ENCODE measurements around the gene FRMD7. TPM values are rescaled to one million over a fixed set of nuclear protein-coding genes. Genes with fewer than 3 reads are reported as not detected.

The FRMD7 gene
- total and polyA plus RNA-seq, 4 donors = 0.03 TPM; not detected in 3

DNA sequence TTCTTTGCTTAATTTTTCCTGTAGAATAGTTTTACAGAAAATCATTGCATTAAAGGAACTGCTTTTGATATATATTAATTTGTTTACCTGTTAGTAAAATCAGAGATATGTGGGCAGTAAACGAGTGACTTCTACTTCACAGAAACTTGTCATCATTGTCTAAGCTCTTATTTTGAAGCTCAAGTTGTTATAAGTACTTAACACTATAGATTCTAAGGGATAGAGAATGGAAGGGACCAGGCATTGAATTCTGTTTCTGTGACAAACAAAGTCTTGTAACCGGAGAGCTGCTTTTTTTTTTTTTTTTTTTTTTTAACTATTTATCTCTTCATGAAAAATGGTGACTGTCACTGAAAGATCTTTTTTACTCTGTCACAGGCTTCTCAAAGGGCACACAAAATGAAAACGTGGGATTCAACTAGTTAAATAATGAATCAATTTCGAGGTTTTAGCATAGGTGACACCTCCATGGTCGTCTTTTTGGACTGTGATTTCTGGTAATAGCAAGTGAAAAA, 90.3 kb downstream of the FRMD7 start:
- Histone ChIP-seq H3K4me1 (ENCODE audit: control insufficient read depth in 5 of 5, insufficient read depth in 5 of 5, low read length in 5 of 5) (no peaks in the 10 kb centered on the region), H3K9ac (ENCODE audit: insufficient read depth in 1 of 2, low read length in 2 of 2) (no peak overlapping the region), H3K27ac (ENCODE audit: low read depth in 1 of 2, low read length in 1 of 2) (no peak overlapping the region), H3K36me3 (ENCODE audit: control insufficient read depth in 4 of 4, insufficient read depth in 4 of 4, low read length in 4 of 4) (no peaks in the 10 kb centered on the region), H3K9me3 (ENCODE audit: control insufficient read depth in 4 of 4, insufficient read depth in 3 of 4, low read length in 3 of 4) (no peaks in the 10 kb centered on the region), H3K27me3 (ENCODE audit: control insufficient read depth in 3 of 3, insufficient read depth in 3 of 3, low read length in 2 of 3) (peaks cover 0 to 58% (median 41%) of the 10 kb centered on the region in 3 donors), H3K4me3 (no peak overlapping the region)
- 45 to 82% methylated on average over 5 of the region's 5 CpGs for WGBS, 2 donors
- no peak for DNase-seq
- TF ChIP-seq, protein P1, sequence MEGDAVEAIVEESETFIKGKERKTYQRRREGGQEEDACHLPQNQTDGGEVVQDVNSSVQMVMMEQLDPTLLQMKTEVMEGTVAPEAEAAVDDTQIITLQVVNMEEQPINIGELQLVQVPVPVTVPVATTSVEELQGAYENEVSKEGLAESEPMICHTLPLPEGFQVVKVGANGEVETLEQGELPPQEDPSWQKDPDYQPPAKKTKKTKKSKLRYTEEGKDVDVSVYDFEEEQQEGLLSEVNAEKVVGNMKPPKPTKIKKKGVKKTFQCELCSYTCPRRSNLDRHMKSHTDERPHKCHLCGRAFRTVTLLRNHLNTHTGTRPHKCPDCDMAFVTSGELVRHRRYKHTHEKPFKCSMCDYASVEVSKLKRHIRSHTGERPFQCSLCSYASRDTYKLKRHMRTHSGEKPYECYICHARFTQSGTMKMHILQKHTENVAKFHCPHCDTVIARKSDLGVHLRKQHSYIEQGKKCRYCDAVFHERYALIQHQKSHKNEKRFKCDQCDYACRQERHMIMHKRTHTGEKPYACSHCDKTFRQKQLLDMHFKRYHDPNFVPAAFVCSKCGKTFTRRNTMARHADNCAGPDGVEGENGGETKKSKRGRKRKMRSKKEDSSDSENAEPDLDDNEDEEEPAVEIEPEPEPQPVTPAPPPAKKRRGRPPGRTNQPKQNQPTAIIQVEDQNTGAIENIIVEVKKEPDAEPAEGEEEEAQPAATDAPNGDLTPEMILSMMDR (IDR thresholded peaks at IDR 0.05; ENCODE audit: control extremely low read depth, extremely low read depth) = no peak
- no peak for ATAC-seq (ENCODE audit: insufficient read depth, low FRiP score)

DNA sequence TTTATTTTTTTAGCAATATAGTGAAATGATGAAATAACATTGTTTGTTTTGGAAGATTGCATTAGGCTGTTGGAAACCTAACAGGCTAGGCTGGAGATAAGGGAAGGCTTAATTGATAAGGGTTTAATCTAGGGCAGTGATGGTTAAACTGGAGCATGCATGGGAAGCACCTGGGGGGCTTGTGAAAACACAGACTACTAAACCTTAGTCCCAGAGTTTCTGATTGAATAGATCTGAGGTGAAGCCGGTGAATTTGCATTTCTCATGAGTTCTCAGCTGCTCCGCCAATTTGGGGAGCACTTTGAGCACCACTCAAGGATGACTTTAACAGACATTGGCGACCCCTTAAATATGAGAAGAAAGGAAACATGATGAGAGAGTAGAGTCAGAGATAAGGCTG, 93.2 kb downstream of the FRMD7 start:
- Histone ChIP-seq H3K27me3 (ENCODE audit: control insufficient read depth in 3 of 3, insufficient read depth in 3 of 3, low read length in 2 of 3) (peaks cover 0 to 48% (median 28%) of the 10 kb centered on the region in 3 donors), H3K9ac (ENCODE audit: insufficient read depth in 1 of 2, low read length in 2 of 2) (no peak overlapping the region), H3K4me1 (ENCODE audit: control insufficient read depth in 5 of 5, insufficient read depth in 5 of 5, low read length in 5 of 5) (no peaks in the 10 kb centered on the region), H3K4me3 (no peak overlapping the region), H3K27ac (ENCODE audit: low read depth in 1 of 2, low read length in 1 of 2) (no peak overlapping the region), H3K9me3 (ENCODE audit: control insufficient read depth in 4 of 4, insufficient read depth in 3 of 4, low read length in 3 of 4) (no peaks in the 10 kb centered on the region), H3K36me3 (ENCODE audit: control insufficient read depth in 4 of 4, insufficient read depth in 4 of 4, low read length in 4 of 4) (no peaks in the 10 kb centered on the region)
- 79 to 95% methylated on average over 3 of the region's 3 CpGs for WGBS, 2 donors
- ATAC-seq (ENCODE audit: insufficient read depth, low FRiP score) (no peak), DNase-seq (no peak)
- TF ChIP-seq, protein P1 (IDR thresholded peaks at IDR 0.05; ENCODE audit: control extremely low read depth, extremely low read depth) = no peak

DNA sequence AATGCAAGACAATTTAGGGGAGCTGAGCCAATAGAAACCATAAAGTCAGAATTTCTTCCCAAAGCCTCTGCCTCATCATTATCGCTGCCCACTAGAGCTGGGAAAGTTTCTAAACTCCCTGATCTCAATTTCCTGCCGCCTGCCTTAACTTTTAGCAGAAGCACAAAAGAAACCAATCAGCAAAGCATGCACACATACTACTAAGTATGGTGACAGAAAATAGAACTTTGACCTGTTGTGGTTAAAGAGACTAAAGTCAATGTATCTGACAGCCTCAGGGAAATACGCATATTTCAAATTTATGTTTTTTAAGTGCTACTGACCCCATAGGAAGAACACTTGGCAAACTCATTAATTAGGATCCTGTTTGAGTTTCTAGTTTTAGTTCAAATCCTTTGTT, 94.7 kb downstream of the FRMD7 start:
- no peak overlapping the region for H3K9ac ChIP-seq (ENCODE audit: insufficient read depth in 1 of 2, low read length in 2 of 2)
- ATAC-seq (ENCODE audit: insufficient read depth, low FRiP score) (no peak), DNase-seq (no peak)
- peaks cover 0 to 46% (median 31%) of the 10 kb centered on the region in 3 donors for H3K27me3 ChIP-seq (ENCODE audit: control insufficient read depth in 3 of 3, insufficient read depth in 3 of 3, low read length in 2 of 3)
- H3K4me1 ChIP-seq (ENCODE audit: control insufficient read depth in 5 of 5, insufficient read depth in 5 of 5, low read length in 5 of 5) = no peaks in the 10 kb centered on the region
- H3K9me3 ChIP-seq (ENCODE audit: control insufficient read depth in 4 of 4, insufficient read depth in 3 of 4, low read length in 3 of 4) = no peaks in the 10 kb centered on the region
- H3K27ac ChIP-seq (ENCODE audit: low read depth in 1 of 2, low read length in 1 of 2) = no peak overlapping the region
- 67 to 70% methylated on average over 3 of the region's 3 CpGs for WGBS, 2 donors
- no peak overlapping the region for H3K4me3 ChIP-seq
- TF ChIP-seq, protein P1 (IDR thresholded peaks at IDR 0.05; ENCODE audit: control extremely low read depth, extremely low read depth) = no peak
- H3K36me3 ChIP-seq (ENCODE audit: control insufficient read depth in 4 of 4, insufficient read depth in 4 of 4, low read length in 4 of 4) = no peaks in the 10 kb centered on the region

DNA sequence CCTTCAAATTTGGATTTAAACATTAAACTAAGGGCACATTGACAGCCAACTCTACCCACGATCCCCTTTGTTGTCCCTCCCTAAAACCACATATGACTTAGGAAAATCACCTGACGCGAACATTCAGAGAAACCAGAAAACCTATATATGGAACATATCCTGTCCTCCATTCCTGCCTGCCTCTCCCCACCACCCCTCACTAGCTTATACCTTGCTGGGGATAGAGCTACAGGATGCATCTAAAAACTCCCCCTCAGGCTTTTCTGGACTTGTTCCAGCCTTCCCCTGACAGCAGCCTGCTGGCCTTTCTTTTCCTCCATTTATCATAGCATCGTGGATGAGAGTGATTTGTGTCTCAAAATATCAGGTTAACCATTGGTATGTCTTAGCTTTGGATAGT, 96.0 kb downstream of the FRMD7 start:
- ATAC-seq (ENCODE audit: insufficient read depth, low FRiP score) = no peak
- H3K27me3 ChIP-seq (ENCODE audit: control insufficient read depth in 3 of 3, insufficient read depth in 3 of 3, low read length in 2 of 3) = peaks cover 0 to 50% (median 38%) of the 10 kb centered on the region in 3 donors
- no peak for DNase-seq
- no peaks in the 10 kb centered on the region for H3K4me1 ChIP-seq (ENCODE audit: control insufficient read depth in 5 of 5, insufficient read depth in 5 of 5, low read length in 5 of 5)
- H3K4me3 ChIP-seq = no peak overlapping the region
- no peak overlapping the region for H3K9ac ChIP-seq (ENCODE audit: insufficient read depth in 1 of 2, low read length in 2 of 2)
- 26 to 58% methylated on average over 4 of the region's 4 CpGs for WGBS, 2 donors
- TF ChIP-seq, protein P1 (IDR thresholded peaks at IDR 0.05; ENCODE audit: control extremely low read depth, extremely low read depth) = no peak
- no peak overlapping the region for H3K27ac ChIP-seq (ENCODE audit: low read depth in 1 of 2, low read length in 1 of 2)
- no peaks in the 10 kb centered on the region for H3K9me3 ChIP-seq (ENCODE audit: control insufficient read depth in 4 of 4, insufficient read depth in 3 of 4, low read length in 3 of 4)
- H3K36me3 ChIP-seq (ENCODE audit: control insufficient read depth in 4 of 4, insufficient read depth in 4 of 4, low read length in 4 of 4) = no peaks in the 10 kb centered on the region

Measured in lung (tissue), 12 donors.